SW 1271 (cell line): Measurements from ENCODE around the gene PRDM2.

ENCODE experiments used
- DNase-seq, 2 experiments: peaks; one replicate each; lab custom pipeline; 2025; lab: John Stamatoyannopoulos, UW

PRDM2 gene

GRCh38 chr1:13793088-13793730 is 93.2 kb downstream of the PRDM2 start:
- DNase-seq, result no peak

- DNase-seq, result no peak
Observed at GRCh38 chr1:13794231-13795187, 94.5 kb downstream of the PRDM2 start.

DNA sequence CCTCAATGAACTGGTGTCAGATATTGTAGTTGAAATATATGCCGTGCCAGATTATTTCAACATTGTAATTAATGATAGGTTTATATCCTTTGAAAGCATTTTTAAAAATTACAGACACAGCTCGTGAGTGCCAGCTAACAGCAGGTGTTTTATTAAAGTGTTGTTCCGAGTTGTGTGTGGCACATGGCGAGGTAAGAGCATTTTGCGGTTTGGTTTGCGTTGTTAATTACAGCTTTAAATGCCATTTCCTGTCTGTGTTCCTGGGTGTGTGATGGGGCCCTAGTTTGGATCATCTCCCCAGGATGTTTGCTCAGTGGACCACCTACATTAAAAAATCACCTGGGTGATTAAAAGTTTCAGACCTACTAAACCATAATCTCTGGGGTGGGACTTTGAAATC is 97.4 kb downstream of the PRDM2 start:
- no peak for DNase-seq

DNA sequence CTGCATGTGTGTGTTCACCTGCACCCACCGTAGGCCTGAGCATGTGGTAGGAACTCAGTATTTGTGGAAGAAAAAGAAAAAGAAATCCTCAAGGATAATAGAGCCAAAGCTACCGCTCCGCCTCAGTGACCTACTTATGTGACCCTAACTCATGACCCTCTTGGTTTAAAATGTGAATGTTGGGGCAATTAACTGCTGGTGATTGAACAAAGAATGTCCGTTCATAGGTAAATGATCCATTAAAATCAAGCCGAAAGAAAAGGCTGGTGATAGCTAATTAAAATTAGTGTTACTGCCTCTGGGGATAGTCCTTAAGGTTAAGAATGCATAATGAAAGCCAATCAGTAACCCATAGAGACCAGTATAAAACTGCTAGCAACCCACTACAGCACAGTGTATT is 98.1 kb downstream of the PRDM2 start:
- DNase-seq, result no peak

DNA sequence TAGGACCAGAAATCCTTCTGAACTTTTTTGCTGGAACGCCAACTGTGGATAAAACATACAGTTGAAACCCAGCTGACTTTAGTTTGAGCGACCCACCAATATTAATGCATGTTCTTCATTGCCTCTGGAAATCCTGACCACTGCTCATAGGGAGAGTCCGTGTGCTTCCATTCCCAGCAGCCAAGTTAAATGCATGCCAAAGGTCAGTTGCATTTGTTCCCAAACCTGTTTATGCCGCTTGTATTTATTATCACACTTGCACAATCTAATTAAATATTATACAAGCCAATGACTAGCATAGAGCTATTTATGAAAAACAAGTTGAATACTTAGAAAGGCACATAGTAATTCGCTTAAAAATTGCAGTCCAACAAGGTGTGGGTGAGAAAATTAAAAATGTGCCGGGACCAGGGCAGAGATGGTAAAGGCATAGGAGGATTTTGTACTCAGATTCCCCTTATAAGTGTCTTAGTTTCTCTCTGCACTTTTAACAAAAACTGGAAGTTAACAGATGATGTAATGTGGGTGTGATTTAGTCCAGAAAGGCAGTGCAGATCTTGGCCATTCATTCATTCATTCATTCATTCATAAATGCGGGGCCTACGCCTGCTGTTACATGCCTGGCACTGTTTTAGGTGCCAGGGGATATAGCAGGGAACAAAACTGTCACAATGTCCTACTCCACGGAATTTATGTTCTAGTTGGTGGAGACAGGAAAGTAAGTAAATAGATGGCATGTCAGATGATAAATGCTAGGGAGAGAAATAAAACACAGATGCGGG is 99.7 kb downstream of the PRDM2 start:
- no peak for DNase-seq

- no peak for DNase-seq
Observed at GRCh38 chr1:13801232-13801631, 101.2 kb downstream of the PRDM2 start.

GRCh38 chr1:13801655-13802486 is 101.9 kb downstream of the PRDM2 start:
- no peak for DNase-seq

- DNase-seq, result no peak
Observed at GRCh38 chr1:13802782-13803545, 103.0 kb downstream of the PRDM2 start.

GRCh38 chr1:13803546-13804239 is 103.7 kb downstream of the PRDM2 start:
- DNase-seq, result no peak

DNA sequence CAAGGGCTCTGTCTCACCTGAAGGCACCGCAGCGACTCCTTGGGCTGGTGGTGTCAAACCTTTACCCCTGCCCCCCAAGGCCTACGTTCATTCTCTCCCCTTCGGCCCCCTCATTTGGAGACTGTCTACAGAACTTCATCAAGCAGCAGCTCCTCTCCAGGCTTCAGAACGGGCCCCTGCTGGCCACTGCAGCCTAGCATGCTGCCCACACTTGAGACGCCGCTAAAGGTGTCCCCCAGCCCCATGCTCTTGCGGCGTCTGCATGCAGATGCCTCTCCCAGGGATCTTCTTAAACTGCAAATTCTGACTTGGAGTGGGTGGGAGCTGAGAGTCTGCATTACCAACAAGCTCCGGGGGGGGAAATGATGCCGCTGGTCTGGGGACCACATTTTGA is 104.2 kb downstream of the PRDM2 start:
- DNase-seq, result no peak

DNA sequence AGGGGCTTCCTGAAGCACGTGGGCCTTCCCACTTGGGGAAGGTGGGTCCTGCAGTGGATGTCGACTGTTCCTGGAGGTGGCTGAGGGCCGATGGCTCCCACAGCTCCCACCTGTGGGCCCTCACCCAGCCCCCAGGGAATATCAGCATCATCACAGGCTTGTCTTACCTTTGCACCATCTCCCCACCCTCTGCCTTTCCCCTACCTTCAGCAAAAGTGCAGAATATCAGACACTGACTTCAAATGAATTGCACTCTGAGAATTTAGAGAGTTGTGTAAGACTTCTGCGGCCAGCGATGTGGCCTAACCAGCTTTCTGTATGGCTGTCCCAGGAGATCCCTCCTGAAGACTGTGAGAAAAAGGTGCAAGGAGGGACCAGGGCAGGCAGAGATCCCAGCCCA is 105.4 kb downstream of the PRDM2 start:
- DNase-seq, result no peak

DNA sequence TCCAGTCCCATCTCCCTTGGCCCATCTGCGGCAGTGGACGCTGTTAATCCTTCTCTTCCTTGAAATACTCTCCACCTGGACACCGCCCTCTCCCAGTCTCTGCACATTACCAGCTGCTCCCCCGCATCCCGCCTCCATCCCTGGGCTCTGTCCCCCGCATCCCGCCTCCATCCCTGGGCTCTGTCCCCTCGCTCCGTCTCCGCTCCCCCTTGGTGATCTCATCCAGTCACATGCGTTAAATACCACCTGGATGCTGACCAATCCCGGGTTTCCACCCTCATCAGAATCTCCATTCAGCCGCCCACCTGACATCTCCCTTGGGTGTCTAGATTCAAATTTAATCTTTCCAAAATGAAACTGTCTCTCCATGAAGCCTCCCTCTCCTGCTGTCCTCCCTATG is 106.1 kb downstream of the PRDM2 start:
- DNase-seq, result no peak

- no peak for DNase-seq
Observed at GRCh38 chr1:13807209-13807608, 107.2 kb downstream of the PRDM2 start.

DNA sequence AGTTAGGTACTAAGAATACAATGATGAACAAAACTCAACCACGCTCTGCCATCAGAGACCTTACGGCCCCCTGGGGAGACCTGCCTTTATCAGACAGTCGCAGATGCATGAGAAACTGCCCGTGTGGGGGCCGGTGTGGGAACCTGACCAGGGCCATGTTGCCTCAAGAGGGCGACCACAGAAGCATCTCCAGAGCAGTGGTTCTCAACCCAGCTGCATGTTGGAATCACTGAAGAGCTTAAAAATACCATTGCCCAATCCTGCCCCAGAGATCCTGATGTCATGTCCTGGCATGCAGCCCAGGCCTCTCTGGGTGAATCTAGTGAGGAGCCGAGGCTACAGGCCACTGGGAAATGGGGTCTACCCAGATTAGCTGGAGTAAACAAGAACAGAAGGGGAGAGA is 108.7 kb downstream of the PRDM2 start:
- DNase-seq, result no peak

- DNase-seq, result no peak
Observed at GRCh38 chr1:13809461-13810159, 109.6 kb downstream of the PRDM2 start.

DNA sequence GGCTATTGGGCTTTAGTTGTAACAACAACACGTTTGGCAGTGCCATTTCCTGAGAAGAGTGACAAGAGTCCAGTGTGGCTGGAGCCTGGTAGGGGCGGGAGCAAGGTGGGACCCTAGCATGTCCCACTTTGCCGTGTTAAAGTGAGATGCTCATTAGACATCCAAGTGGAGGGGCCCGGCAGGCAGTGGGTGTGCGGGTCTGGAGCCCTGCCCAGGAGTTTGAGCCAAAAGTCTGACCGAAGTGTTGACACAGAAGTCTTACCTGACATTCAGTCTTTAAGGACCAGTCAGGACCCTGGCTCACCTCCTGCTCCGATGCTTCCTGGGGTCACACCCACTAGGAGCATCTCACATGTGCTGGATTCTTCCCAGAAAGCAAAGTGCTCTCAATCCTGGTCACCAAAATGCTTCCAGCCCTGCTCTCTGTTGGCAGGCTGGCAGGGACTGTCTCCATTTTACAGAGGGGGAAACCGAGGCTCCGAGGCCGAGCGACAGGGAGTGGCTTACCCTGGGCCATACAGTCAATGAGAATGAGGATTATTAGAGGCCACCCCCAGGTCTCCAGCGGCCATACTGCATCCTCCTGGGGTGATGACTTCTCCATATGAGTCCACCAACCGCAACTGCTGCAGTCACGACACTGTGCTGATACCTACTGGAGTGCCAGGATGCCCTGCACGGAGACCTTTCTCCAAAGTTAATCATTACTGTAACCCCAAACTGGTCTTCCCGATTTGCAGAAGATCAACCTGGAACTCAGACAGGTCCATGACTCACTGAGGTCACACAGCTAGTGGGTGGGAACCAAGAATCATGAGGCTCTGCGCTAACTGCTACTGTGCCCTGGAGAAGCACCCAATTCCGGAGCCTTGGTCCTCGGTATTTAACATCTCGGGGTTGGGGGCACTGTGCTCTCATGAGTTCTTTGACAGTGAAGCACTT is 112.7 kb downstream of the PRDM2 start:
- DNase-seq, result no peak

DNA sequence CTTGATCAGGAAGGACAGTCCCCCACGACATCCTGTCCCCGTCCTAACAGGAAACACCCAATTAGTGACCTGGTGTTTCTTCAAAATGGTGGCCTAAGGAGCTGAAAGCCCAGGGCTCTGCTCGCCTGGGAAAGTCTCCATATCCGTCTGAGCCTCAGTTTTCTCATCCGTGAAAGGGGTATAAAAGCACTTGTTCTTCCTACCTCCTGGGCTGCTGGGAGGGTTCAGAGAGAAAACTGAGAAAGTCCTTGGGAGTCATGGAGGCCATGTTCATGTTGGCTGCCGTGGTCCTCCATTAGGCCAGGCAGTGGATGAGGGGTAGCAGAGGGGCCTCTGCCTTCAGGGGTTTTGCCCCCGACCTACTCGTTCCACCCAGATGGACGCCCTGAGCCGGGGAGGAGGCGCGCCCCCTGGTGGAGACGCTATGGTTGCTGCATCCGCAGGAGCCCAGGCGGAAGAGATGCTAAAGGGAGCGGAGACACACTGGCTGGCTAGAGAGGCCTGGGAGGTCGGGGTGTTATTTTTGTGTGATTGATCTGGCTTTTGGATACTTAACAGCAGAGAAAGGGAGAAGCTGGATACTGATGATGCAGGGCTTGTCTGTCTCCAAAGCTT is 113.5 kb downstream of the PRDM2 start:
- no peak for DNase-seq

DNA sequence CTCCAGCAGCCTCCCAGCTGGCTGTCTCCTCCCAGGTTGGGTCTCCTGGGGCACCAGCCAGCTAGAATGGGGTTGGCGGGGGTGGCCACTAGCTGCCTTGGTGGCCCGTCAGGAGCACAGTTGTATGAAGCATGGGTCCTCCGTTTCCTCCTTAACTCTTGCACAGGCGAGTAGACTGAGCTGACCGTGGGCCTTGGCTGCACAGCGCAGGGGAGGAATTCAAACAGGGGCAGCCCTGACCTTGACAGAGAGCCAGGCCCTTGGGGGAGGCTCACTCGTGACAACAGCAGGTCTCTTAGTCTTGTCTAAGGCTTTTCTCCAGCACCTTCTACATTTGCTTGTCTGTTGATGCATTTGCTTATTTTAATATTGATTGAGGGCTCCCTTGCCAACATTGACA is 114.1 kb downstream of the PRDM2 start:
- no peak for DNase-seq
